ENCODE results near the gene ABLIM2. TPM values are rescaled to one million over a fixed set of nuclear protein-coding genes. Genes with fewer than 3 reads are reported as not detected.

ABLIM2 gene
- polyA plus RNA-seq, 3 donors: 0.21 TPM; not detected in 2

GRCh38 chr4:8037150-8037769 is 121.4 kb downstream of the ABLIM2 start:
- no peaks in the 10 kb centered on the region for H4K20me1 ChIP-seq (ENCODE audit: insufficient read depth, low read length)
- H3K36me3 ChIP-seq (replicated peaks in 1 of 2; ENCODE audit: control insufficient read depth in 1 of 2, insufficient read depth in 2 of 2, low read length in 2 of 2): no peaks in the 10 kb centered on the region
- H3K27me3 Mint-ChIP-seq (ENCODE audit: low read depth in 3 of 3): peaks cover 24 to 32% (median 28%) of the 10 kb centered on the region in 3 donors
- no peak overlapping the region for H3K27ac Mint-ChIP-seq
- no peaks in the 10 kb centered on the region for H3K79me2 ChIP-seq (ENCODE audit: insufficient read depth, low read length)
- no peak overlapping the region for H3K4me3 ChIP-seq (replicated peaks in 1 of 3; ENCODE audit: low read depth in 2 of 3, low read length in 3 of 3)
- H3K4me1 ChIP-seq (ENCODE audit: control insufficient read depth in 1 of 2, insufficient read depth in 2 of 2, low read length in 2 of 2): no peaks in the 10 kb centered on the region
- no peak for DNase-seq
- H3K9ac ChIP-seq (ENCODE audit: insufficient read depth, low read length, poor library complexity, severe bottlenecking): no peak overlapping the region
- no peak for TF ChIP-seq CTCF (IDR thresholded peaks at IDR 0.05)
- H2AFZ ChIP-seq (ENCODE audit: insufficient read depth, low read depth, low read length, poor library complexity, severe bottlenecking): no peak overlapping the region
- 71% methylated on average over 6 of the region's 7 CpGs for WGBS (ENCODE audit: insufficient coverage)
- no peak overlapping the region for H3K27ac ChIP-seq (ENCODE audit: low read depth in 1 of 2, low read length in 2 of 2)
- H3K4me2 ChIP-seq (replicated peaks; ENCODE audit: extremely low read depth, low read length, poor library complexity, severe bottlenecking): no peak overlapping the region
- no peak overlapping the region for H3K4me3 Mint-ChIP-seq
- H3K9me3 ChIP-seq (replicated peaks in 1 of 2; ENCODE audit: control insufficient read depth in 1 of 2, insufficient read depth in 1 of 2, low read length in 2 of 2): no peaks in the 10 kb centered on the region
- no peaks in the 10 kb centered on the region for H3K36me3 Mint-ChIP-seq
- H3K4me1 Mint-ChIP-seq: peaks cover 6% of the 10 kb centered on the region
- H3K9me3 Mint-ChIP-seq: peaks cover 0 to 2% (median 0%) of the 10 kb centered on the region in 7 donors
- intact Hi-C loops (cut with micrococcal nuclease): no loop called here
- peaks cover 0 to 7% of the 10 kb centered on the region in 2 donors for H3K27me3 ChIP-seq (ENCODE audit: control insufficient read depth in 2 of 2, insufficient read depth in 2 of 2, low read length in 2 of 2)

GRCh38 chr4:8035371-8035780 is 123.2 kb downstream of the ABLIM2 start:
- no peak overlapping the region for H3K9ac ChIP-seq (ENCODE audit: insufficient read depth, low read length, poor library complexity, severe bottlenecking)
- Mint-ChIP-seq H3K27me3 (ENCODE audit: low read depth in 3 of 3) (peaks cover 17 to 26% (median 23%) of the 10 kb centered on the region in 3 donors), H3K36me3 (no peaks in the 10 kb centered on the region), H3K4me1 (peaks cover 6% of the 10 kb centered on the region), H3K9me3 (peaks cover 0 to 2% (median 0%) of the 10 kb centered on the region in 7 donors), H3K27ac (peak overlapping the region in 1 of 7 donors; percentile 54), H3K4me3 (no peak overlapping the region)
- no peak for TF ChIP-seq CTCF (IDR thresholded peaks at IDR 0.05)
- H3K4me1 ChIP-seq (ENCODE audit: control insufficient read depth in 1 of 2, insufficient read depth in 2 of 2, low read length in 2 of 2): no peaks in the 10 kb centered on the region
- intact Hi-C loops (cut with micrococcal nuclease): no loop called here
- H3K79me2 ChIP-seq (ENCODE audit: insufficient read depth, low read length): no peaks in the 10 kb centered on the region
- no peak overlapping the region for H3K27ac ChIP-seq (ENCODE audit: low read depth in 1 of 2, low read length in 2 of 2)
- 0% methylated on average over 8 of the region's 13 CpGs for WGBS (ENCODE audit: insufficient coverage)
- H3K4me3 ChIP-seq (replicated peaks in 1 of 3; ENCODE audit: low read depth in 2 of 3, low read length in 3 of 3): no peak overlapping the region
- no peak overlapping the region for H2AFZ ChIP-seq (ENCODE audit: insufficient read depth, low read depth, low read length, poor library complexity, severe bottlenecking)
- H3K4me2 ChIP-seq (replicated peaks; ENCODE audit: extremely low read depth, low read length, poor library complexity, severe bottlenecking): no peak overlapping the region
- no peaks in the 10 kb centered on the region for H3K9me3 ChIP-seq (replicated peaks in 1 of 2; ENCODE audit: control insufficient read depth in 1 of 2, insufficient read depth in 1 of 2, low read length in 2 of 2)
- no peaks in the 10 kb centered on the region for H4K20me1 ChIP-seq (ENCODE audit: insufficient read depth, low read length)
- peaks cover 0 to 4% of the 10 kb centered on the region in 2 donors for H3K27me3 ChIP-seq (ENCODE audit: control insufficient read depth in 2 of 2, insufficient read depth in 2 of 2, low read length in 2 of 2)
- DNase-seq: no peak
- no peaks in the 10 kb centered on the region for H3K36me3 ChIP-seq (replicated peaks in 1 of 2; ENCODE audit: control insufficient read depth in 1 of 2, insufficient read depth in 2 of 2, low read length in 2 of 2)
